ENCODE measurements around the gene CCL16. TPM values are rescaled to one million over a fixed set of nuclear protein-coding genes. Genes with fewer than 3 reads are reported as not detected.

The CCL16 gene
- total and polyA plus RNA-seq, 2 of the 4 experiments (the other 2 are of a cell fraction), result not detected

- intact Hi-C loops (cut with micrococcal nuclease) (no loop called here), in situ Hi-C loops (cut with MboI; ENCODE audit: low sequenced_read_pairs) (no loop called here), dilution Hi-C loops (cut with HindIII; ENCODE audit: low sequenced_read_pairs, unreplicated experiment) (no loop called here)
- no peak overlapping the region for H2BK15ac ChIP-seq (ENCODE audit: low read depth, low read length)
- H3K9me3 ChIP-seq (ENCODE audit: control insufficient read depth, insufficient read depth, low read length), result no peaks in the 10 kb centered on the region
- H2AK9ac ChIP-seq (replicated peaks; ENCODE audit: low read depth, low read length, poor library complexity), result no peak overlapping the region
- peaks cover 2% of the 10 kb centered on the region; the same call in 1 of the 2 replicates for H3K27me3 ChIP-seq (ENCODE audit: control insufficient read depth, insufficient read depth, low read length)
- no peak overlapping the region for H3K4me3 ChIP-seq (ENCODE audit: insufficient read depth, low read depth, low read length)
- no peak overlapping the region for H4K91ac ChIP-seq (ENCODE audit: insufficient read depth, low read depth, low read length)
- no peaks in the 10 kb centered on the region for H3K79me1 ChIP-seq (ENCODE audit: low read depth in 1 of 2, low read length in 2 of 2)
- BruUV-seq (replicated peaks), result no TSS peak
- H3K18ac ChIP-seq (ENCODE audit: low read depth, low read length), result no peak overlapping the region
- no peak overlapping the region for H3K9ac ChIP-seq (ENCODE audit: low read depth, low read length)
- H3K56ac ChIP-seq (ENCODE audit: extremely low read depth, insufficient read depth, low read length), result no peak overlapping the region
- H3K9me1 ChIP-seq (ENCODE audit: insufficient read depth, low read length), result no peaks in the 10 kb centered on the region
- H4K5ac ChIP-seq (ENCODE audit: low read depth, low read length), result no peak overlapping the region
- H4K20me1 ChIP-seq (ENCODE audit: insufficient read depth, low read length), result no peaks in the 10 kb centered on the region
- H3K4me1 ChIP-seq (ENCODE audit: control insufficient read depth, insufficient read depth, low read length), result no peaks in the 10 kb centered on the region
- H2BK5ac ChIP-seq (ENCODE audit: low read depth, low read length, poor library complexity, severe bottlenecking), result no peak overlapping the region
- H3K36me3 ChIP-seq (ENCODE audit: control insufficient read depth, insufficient read depth, low read length), result no peaks in the 10 kb centered on the region
- CTCF ChIA-PET, result interaction anchor here (0.6 kb wide), 1 partner anchor 239 kb away, joined by 3 read pairs; no protein-coding TSS in a partner anchor
- H3K4ac ChIP-seq (ENCODE audit: low read depth, low read length), result no peak overlapping the region
- TF ChIP-seq CEBPB (IDR thresholded peaks at IDR 0.05; ENCODE audit: low read depth, low read length) (no peak), ELK1 (IDR thresholded peaks at IDR 0.05; ENCODE audit: borderline replicate concordance, low read depth, low read length) (no peak)
- H2BK120ac ChIP-seq (ENCODE audit: low read depth, low read length), result no peak overlapping the region
- POLR2A ChIA-PET (ENCODE audit: unreplicated experiment), result no interaction called here
- no peak overlapping the region for H3K4me2 ChIP-seq (ENCODE audit: low read depth, low read length)
- no peak overlapping the region for H2AK5ac ChIP-seq (ENCODE audit: low read depth, low read length)
- H2BK20ac ChIP-seq (ENCODE audit: low read depth, low read length), result no peak overlapping the region
- H3K23ac ChIP-seq (ENCODE audit: low read depth, low read length), result no peak overlapping the region
- no peak overlapping the region for H4K8ac ChIP-seq (ENCODE audit: low read depth in 2 of 2, low read length in 2 of 2)
- WGBS, 2 experiments (ENCODE audit: extremely low coverage in 2 of 2, insufficient read length in 1 of 2), result no CpG with 5 or more reads among the region's 7 CpGs
- no peak overlapping the region for H2AFZ ChIP-seq (replicated peaks; ENCODE audit: low read length, poor library complexity)
- no peak for DNase-seq
- no peak overlapping the region for H3K27ac ChIP-seq (ENCODE audit: insufficient read depth, low read length)
- no peak overlapping the region for H3K14ac ChIP-seq (replicated peaks; ENCODE audit: low read depth, low read length)
- ATAC-seq (ENCODE audit: low read depth), result no peak
Observed at GRCh38 chr17:35953720-35954119, 27.6 kb downstream of the CCL16 start.
